B cell (primary cell): ENCODE measurements around the gene OR10G3. TPM values are rescaled to one million over a fixed set of nuclear protein-coding genes. Genes with fewer than 3 reads are reported as not detected.
A peak's percentile ranks its signal among the peaks of the same experiment; 100 is the strongest.

Experiments
- ATAC-seq: fragments of 200-7000 bp; cut with Tn5 transposase; one replicate; pipeline ENCODE4 v1.10.0; 2021; ENCODE audit warnings: low read depth, mild to moderate bottlenecking, moderate number of reproducible peaks, moderate library complexity
- CTCF ChIA-PET: fragments of 350-600 bp; sonication (Branson Sonifier 250); formaldehyde crosslinking; loops from one replicate; lab custom pipeline; 2021; ENCODE audit warnings: antibody characterized with exemption, inconsistent platforms; lab: Charles Lee
- POLR2A ChIA-PET: fragments of 350-600 bp; sonication (Branson Sonifier 250); formaldehyde crosslinking; loops from one replicate; lab custom pipeline; 2021; ENCODE audit warnings: antibody characterized with exemption; lab: Charles Lee
- DNase-seq: peaks from one replicate; pipeline ENCODE4 v3.0.0; 2013
- H2AFZ ChIP-seq: 2 replicates; pipeline ENCODE4 v1.6.1; 2012; ENCODE audit warnings: mild to moderate bottlenecking, low read depth, low read length; ENCODE audit not compliant: insufficient read depth, poor library complexity, severe bottlenecking
- H3K27ac ChIP-seq, 2 donors: 1 replicate in 1 of 2; 2 replicates in 1 of 2; pipeline ENCODE4 v1.5.1; 2012 to 2013; ENCODE audit warnings: low read length in 2 of 2, mild to moderate bottlenecking in 2 of 2, moderate library complexity in 1 of 2
- H3K27me3 ChIP-seq, 4 experiments: fragments of 200-600 bp in 1 of 4; sonication (generic) in 1 of 4; replicated peaks in 1 of 4; 1 replicate in 2 of 4; 2 replicates in 2 of 4; pipeline versions ENCODE4 v1.6.1 to v1.7.0; 2013 to 2016; ENCODE audit warnings: low read length in 3 of 4, mild to moderate bottlenecking in 2 of 4, mixed read lengths in 1 of 4, moderate library complexity in 1 of 4; ENCODE audit not compliant: insufficient read depth in 4 of 4, control insufficient read depth in 3 of 4; ENCODE audit errors: control extremely low read depth in 1 of 4
- H3K36me3 ChIP-seq, 2 experiments: replicated peaks in 1 of 2; 1 replicate in 1 of 2; 2 replicates in 1 of 2; pipeline versions ENCODE4 v1.6.1 to v1.7.1; 2013; ENCODE audit warnings: low read length in 1 of 2; ENCODE audit not compliant: insufficient read depth in 2 of 2, control insufficient read depth in 1 of 2; ENCODE audit errors: control extremely low read depth in 1 of 2, extremely low read depth in 1 of 2
- H3K4me1 ChIP-seq, 2 donors: fragments of 200-600 bp in 1 of 2; sonication (generic) in 1 of 2; 1 replicate in 1 of 2; 2 replicates in 1 of 2; pipeline versions ENCODE4 v1.5.1 to v1.6.1; 2013 to 2017; ENCODE audit warnings: low read length in 2 of 2; ENCODE audit not compliant: control insufficient read depth in 2 of 2, insufficient read depth in 2 of 2
- H3K4me2 ChIP-seq: replicated peaks from 2 replicates; pipeline ENCODE3; 2012; ENCODE audit warnings: mild to moderate bottlenecking, low read depth, low read length; ENCODE audit not compliant: poor library complexity, severe bottlenecking
- H3K4me3 ChIP-seq, 5 experiments: fragments of 200-600 bp in 1 of 5; sonication (generic) in 1 of 5; 1 replicate in 3 of 5; 2 replicates in 2 of 5; pipeline versions ENCODE4 v1.5.1 to v1.7.0; 2011 to 2016; ENCODE audit warnings: low read length in 4 of 5, mild to moderate bottlenecking in 4 of 5, low read depth in 2 of 5, control low read depth in 1 of 5, moderate library complexity in 1 of 5; ENCODE audit not compliant: insufficient read depth in 1 of 5; ENCODE audit errors: control extremely low read depth in 1 of 5, extremely low read depth in 1 of 5
- H3K79me2 ChIP-seq: fragments of 200-600 bp; sonication (generic); one replicate; pipeline ENCODE4 v1.6.0; 2016; ENCODE audit warnings: low read length; ENCODE audit not compliant: control insufficient read depth, insufficient read depth
- H3K9ac ChIP-seq: fragments of 200-600 bp; sonication (generic); 2 replicates; pipeline ENCODE4 v1.6.1; 2017; ENCODE audit warnings: mild to moderate bottlenecking, low read length, moderate library complexity
- H3K9me3 ChIP-seq, 3 donors: one replicate each; pipeline versions ENCODE4 v1.6.1 to v1.7.1; 2013; ENCODE audit warnings: low read length in 2 of 3; ENCODE audit not compliant: control insufficient read depth in 2 of 3, insufficient read depth in 1 of 3; ENCODE audit errors: control extremely low read depth in 1 of 3
- H4K20me1 ChIP-seq: 2 replicates; pipeline ENCODE4 v1.6.0; 2012; ENCODE audit warnings: mild to moderate bottlenecking, low read length; ENCODE audit not compliant: insufficient read depth, control insufficient read depth, poor library complexity, severe bottlenecking
- H3K27ac Mint-ChIP-seq: one replicate; pipeline ENCODE4 v1.8.0; 2021; ENCODE audit warnings: mixed read lengths
- H3K27me3 Mint-ChIP-seq: one replicate; pipeline ENCODE4 v1.8.0; 2021; ENCODE audit warnings: mixed read lengths
- H3K4me1 Mint-ChIP-seq: one replicate; pipeline ENCODE4 v1.8.0; 2021; ENCODE audit warnings: mixed read lengths
- H3K4me3 Mint-ChIP-seq: one replicate; pipeline ENCODE4 v1.8.0; 2021; ENCODE audit warnings: mixed read lengths
- H3K9me3 Mint-ChIP-seq: one replicate; pipeline ENCODE4 v1.8.0; 2022; ENCODE audit warnings: mixed read lengths; ENCODE audit not compliant: insufficient read depth
- CTCF ChIP-seq: fragments of 200-600 bp; IDR thresholded peaks from one replicate; pipeline ENCODE4 v1.8.0; 2022; ENCODE audit warnings: antibody characterized with exemption, mild to moderate bottlenecking
- EZH2 ChIP-seq: IDR thresholded peaks from 2 replicates; pipeline ENCODE4 v1.6.1; 2012; ENCODE audit warnings: borderline replicate concordance, low read depth, mild to moderate bottlenecking, moderate library complexity, low read length; ENCODE audit not compliant: insufficient read depth, poor library complexity, severe bottlenecking
- WGBS: methylation state at CpG from one replicate; pipeline ENCODE4 v1.1.5; 2013; ENCODE audit warnings: missing lambda C conversion rate; ENCODE audit not compliant: insufficient coverage; 5-methylcytosine and 5-hydroxymethylcytosine counted together
- intact Hi-C: fragments of 100-400 bp; cut with micrococcal nuclease; formaldehyde crosslinking; loops from one replicate; pipeline ENCODE4 v1.10.0; 2022
- polyA plus RNA-seq: library from polyadenylated mRNA; depleted of rRNA; stranded (reverse); fragments of >200 nt; gene quantifications from 2 replicates; pipeline ENCODE4 v1.2.3, GENCODE V29; 2012
- total RNA-seq, 2 donors: library from RNA; stranded (reverse); fragments of 120-200 nt in 1 of 2; gene quantifications; 1 replicate in 1 of 2; 2 replicates in 1 of 2; pipeline versions ENCODE4 v1.2.3 to v1.2.4, GENCODE V29; 2013 to 2022

Gene OR10G3
- total and polyA plus RNA-seq, 2 donors (not counting 1 experiment from before 2014, with no cell fraction given): not detected

- Histone ChIP-seq H3K27me3 (peaks cover 0 to 9% (median 2%) of the 10 kb centered on the region in 4 experiments), H3K27ac (no peak overlapping the region), H2AFZ (peak overlapping the region; percentile 96), H3K4me2 (peak overlapping the region; percentile 99), H3K9ac (peak overlapping the region; percentile 70), H3K4me1 (peaks cover 8 to 11% of the 10 kb centered on the region in 2 donors), H3K79me2 (no peaks in the 10 kb centered on the region), H3K9me3 (no peaks in the 10 kb centered on the region), H4K20me1 (no peaks in the 10 kb centered on the region), H3K36me3 (no peaks in the 10 kb centered on the region), H3K4me3 (peak overlapping the region in 4 of 5 experiments; percentile 55 to 75 (median 67))
- TF ChIP-seq CTCF (no peak), EZH2 (no peak)
- intact Hi-C loops: no loop called here
- Mint-ChIP-seq H3K27me3 (peaks cover 32% of the 10 kb centered on the region), H3K9me3 (no peaks in the 10 kb centered on the region), H3K4me1 (peaks cover 12% of the 10 kb centered on the region), H3K27ac (peak overlapping the region; percentile 43), H3K4me3 (peak overlapping the region; percentile 88)
- ChIA-PET POLR2A (interaction anchor here (0.9 to 1.4 kb wide), 3 partner anchors 14 to 251 kb away, joined by 3 to 7 read pairs (median 4); partner anchors contain the start of genes METTL3, RAB2B and TOX4), CTCF (interaction anchor here (1.6 kb wide), 1 partner anchor 27 kb away, joined by 4 read pairs; no protein-coding TSS in a partner anchor)
- ATAC-seq (peak; percentile 6), DNase-seq (no peak)
- 66% methylated on average over 8 of the region's 12 CpGs for WGBS
Measured at GRCh38 chr14:21525571-21525961, 54.3 kb downstream of the OR10G3 start.

DNA sequence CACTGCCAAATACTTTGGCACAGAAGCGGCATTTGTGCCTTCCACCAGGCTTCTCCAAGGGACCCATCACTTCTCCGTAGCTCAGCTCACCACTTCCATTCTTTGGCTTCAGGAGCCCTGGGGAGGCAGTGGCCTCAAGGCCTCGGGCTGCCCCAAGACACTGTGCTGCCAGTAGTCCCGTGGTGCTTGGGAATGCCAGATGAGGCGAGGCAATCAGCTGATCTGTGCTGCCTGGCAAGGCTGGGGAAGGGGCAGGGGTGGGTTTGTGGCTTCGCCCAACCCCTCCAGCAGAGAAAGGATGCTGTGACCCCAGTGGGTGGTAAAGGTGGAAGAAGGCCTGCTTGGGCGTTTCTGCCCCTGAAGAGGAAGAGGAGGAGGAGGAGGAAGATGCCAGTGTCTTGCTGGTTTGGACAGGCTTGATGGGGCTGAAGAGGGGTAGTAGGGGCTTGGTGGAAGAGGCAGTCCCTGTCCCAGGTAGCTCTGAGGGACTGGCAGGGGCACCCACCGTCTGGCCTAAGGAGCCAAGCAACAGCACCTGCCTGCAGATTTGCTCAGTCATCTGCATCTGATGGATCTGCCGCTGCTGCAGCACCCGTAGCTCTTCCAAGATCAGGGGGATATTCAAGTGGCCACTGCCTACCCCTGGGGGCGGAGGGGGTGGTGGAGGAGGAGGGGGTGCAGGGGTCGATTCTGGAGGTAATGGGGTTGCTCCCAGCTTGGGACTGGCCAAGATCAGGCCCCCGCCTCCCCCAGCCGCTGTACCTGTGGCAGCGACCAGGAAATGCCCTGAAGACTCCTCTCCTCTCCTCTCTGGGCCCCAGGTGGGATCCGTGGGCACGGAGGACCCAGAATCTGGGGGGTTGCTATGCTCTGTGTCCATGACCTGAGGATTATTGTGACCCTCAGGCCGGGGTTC lies 55.0 kb downstream of the OR10G3 start:
- H3K4me2 ChIP-seq: peak overlapping the region; percentile 99

More for the DNA sequence above, 55.0 kb downstream of the OR10G3 start:
- ATAC-seq (no peak), DNase-seq (no peak)
- Histone ChIP-seq H3K27ac (no peak overlapping the region), H3K9me3 (no peaks in the 10 kb centered on the region), H3K9ac (no peak overlapping the region), H3K4me1 (peaks cover 8 to 11% of the 10 kb centered on the region in 2 donors), H3K27me3 (peaks cover 0 to 9% (median 2%) of the 10 kb centered on the region in 4 experiments), H3K36me3 (no peaks in the 10 kb centered on the region), H4K20me1 (no peaks in the 10 kb centered on the region), H2AFZ (no peak overlapping the region), H3K4me3 (no peak overlapping the region), H3K79me2 (no peaks in the 10 kb centered on the region)
- Mint-ChIP-seq H3K9me3 (no peaks in the 10 kb centered on the region), H3K27me3 (peaks cover 30% of the 10 kb centered on the region), H3K4me1 (peaks cover 12% of the 10 kb centered on the region), H3K27ac (peak overlapping the region; percentile 20), H3K4me3 (peak overlapping the region; percentile 88)
- intact Hi-C loops: no loop called here
- ChIA-PET CTCF (interaction anchor here (1.6 kb wide), 1 partner anchor 27 kb away, joined by 4 read pairs; no protein-coding TSS in a partner anchor), POLR2A (no interaction called here)
- TF ChIP-seq CTCF (no peak), EZH2 (no peak)
- 92% methylated on average over 16 of the region's 18 CpGs for WGBS
